ENCODE data around the gene PNMA8C. TPM values are rescaled to one million over a fixed set of nuclear protein-coding genes. Genes with fewer than 3 reads are reported as not detected.
"Not testable (repeated sequence)": the region's sequence is repeated elsewhere in the genome, so short reads cannot be mapped to it uniquely, and the experiment has no call there.

PNMA8C gene
- total RNA-seq, 1 donor from 2014 or later, result 0.53 TPM

GRCh38 chr19:46426035-46426505, 2.7 kb downstream of the PNMA8C start:
- H3K27ac ChIP-seq, result peak overlapping the region; percentile 59 to 76
- no peaks in the 10 kb centered on the region for H3K27me3 ChIP-seq
- intact Hi-C loops (cut with DNase I), result no loop called here

GRCh38 chr19:46423188-46423587, 5.5 kb downstream of the PNMA8C start:
- Histone ChIP-seq H3K36me3 (no peaks in the 10 kb centered on the region), H3K27me3 (no peaks in the 10 kb centered on the region), H3K9me3 (no peaks in the 10 kb centered on the region), H3K4me1 (peaks cover 7 to 9% of the 10 kb centered on the region in 2 donors), H3K4me3 (no peak overlapping the region), H3K27ac (no peak overlapping the region)
- TF ChIP-seq CTCF (IDR thresholded peaks at IDR 0.05), result no peak
- DNase-seq (ENCODE audit: low spot score in 2 of 2), result no peak
- intact Hi-C loops (cut with DNase I), result no loop called here

More at GRCh38 chr19:46426035-46426505, 2.7 kb downstream of the PNMA8C start:
- Histone ChIP-seq H3K9me3 (no peaks in the 10 kb centered on the region), H3K4me1 (peaks cover 7 to 11% of the 10 kb centered on the region in 2 donors), H3K4me3 (peak overlapping the region; percentile 62 to 73), H3K36me3 (no peaks in the 10 kb centered on the region)
- no peak for DNase-seq (ENCODE audit: low spot score in 2 of 2)
- no peak for TF ChIP-seq CTCF (IDR thresholded peaks at IDR 0.05)

- no peak for TF ChIP-seq CTCF (IDR thresholded peaks at IDR 0.05)
- DNase-seq (ENCODE audit: low spot score in 2 of 2), result no peak
- H3K27me3 ChIP-seq, result no peaks in the 10 kb centered on the region
Measured at GRCh38 chr19:46422344-46422743, 6.4 kb downstream of the PNMA8C start.

GRCh38 chr19:46420056-46420455, 8.7 kb downstream of the PNMA8C start:
- Histone ChIP-seq H3K4me1 (peaks cover 4 to 10% of the 10 kb centered on the region in 2 donors), H3K27ac (peak overlapping the region in 1 of 2 donors; percentile 50), H3K9me3 (no peaks in the 10 kb centered on the region), H3K36me3 (no peaks in the 10 kb centered on the region), H3K4me3 (no peak overlapping the region), H3K27me3 (no peaks in the 10 kb centered on the region)
- intact Hi-C loops (cut with DNase I), result no loop called here
- DNase-seq (ENCODE audit: low spot score in 2 of 2), result no peak
- no peak for TF ChIP-seq CTCF (IDR thresholded peaks at IDR 0.05)

More at GRCh38 chr19:46422344-46422743, 6.4 kb downstream of the PNMA8C start:
- Histone ChIP-seq H3K27ac (no peak overlapping the region), H3K4me1 (peaks cover 5% of the 10 kb centered on the region in 2 donors), H3K4me3 (no peak overlapping the region), H3K36me3 (no peaks in the 10 kb centered on the region), H3K9me3 (no peaks in the 10 kb centered on the region)
- intact Hi-C loops (cut with DNase I), result no loop called here

- H3K27ac ChIP-seq, result peak overlapping the region; percentile 62 to 73
Measured at GRCh38 chr19:46415804-46416709, 12.7 kb downstream of the PNMA8C start.

GRCh38 chr19:46414899-46415298, 13.8 kb downstream of the PNMA8C start:
- not testable (repeated sequence) for DNase-seq (ENCODE audit: low spot score in 2 of 2); H3K27me3 ChIP-seq
- peaks cover 11 to 28% of the 10 kb centered on the region in 2 donors for H3K4me1 ChIP-seq

More at GRCh38 chr19:46415804-46416709, 12.7 kb downstream of the PNMA8C start:
- intact Hi-C loops (cut with DNase I); H3K27me3 ChIP-seq; H3K9me3 ChIP-seq; H3K36me3 ChIP-seq: not testable (repeated sequence)
- Histone ChIP-seq H3K4me1 (peaks cover 4 to 17% of the 10 kb centered on the region in 2 donors), H3K4me3 (peak overlapping the region; percentile 37 to 61)
- DNase-seq (ENCODE audit: low spot score in 2 of 2), result peak in 1 of 2 donors; percentile 94

More at GRCh38 chr19:46414899-46415298, 13.8 kb downstream of the PNMA8C start:
- intact Hi-C loops (cut with DNase I), result loop anchor here (5.0 kb wide), 1 partner anchor 57 kb away; the partner anchor contains the start of gene PNMA8A
- H3K9me3 ChIP-seq, H3K27ac ChIP-seq, H3K36me3 ChIP-seq, H3K4me3 ChIP-seq: not testable (repeated sequence)
